HepG2 (cell line): ENCODE results near the gene C15orf62. TPM values are rescaled to one million over a fixed set of nuclear protein-coding genes. Genes with fewer than 3 reads are reported as not detected.
A peak's percentile ranks its signal among the peaks of the same experiment; 100 is the strongest.

Experiments used
- CBX5 ChIP-seq: sonication (generic); formaldehyde crosslinking; IDR thresholded peaks from 2 replicates; pipeline ENCODE4 v1.4.0; 2020; ENCODE audit warnings: missing genetic modification reagents, borderline replicate concordance
- HOXA3 ChIP-seq: sonication (generic); formaldehyde crosslinking; IDR thresholded peaks from 2 replicates; pipeline ENCODE4 v1.5.0; 2020; ENCODE audit warnings: missing genetic modification reagents
- MYC ChIP-seq: sonication (generic); formaldehyde crosslinking; IDR thresholded peaks from 2 replicates; pipeline ENCODE4 v1.9.0; 2021; ENCODE audit warnings: missing genetic modification reagents, borderline replicate concordance
- polyA plus RNA-seq, 8 experiments: library from polyadenylated mRNA; depleted of rRNA in 3 of 8; stranded (reverse) in 7 of 8; unstranded in 1 of 8; fragments of >200 nt; fragmentation: Illumina TruSeq in 4 of 8; extraction: Trizol in 4 of 8; gene quantifications; 2 replicates each; pipeline versions ENCODE4 v1.2.1 to v1.2.3, GENCODE V29; 2011 to 2016; ENCODE audit warnings: low read depth in 4 of 8, missing spikeins in 1 of 8, mixed read lengths in 1 of 8; ENCODE audit not compliant: insufficient read depth in 1 of 8
- total RNA-seq, 5 experiments: library from RNA; depleted of rRNA; stranded (reverse); fragments of >200 nt; fragmentation: Illumina TruSeq; extraction: Trizol; gene quantifications; 2 replicates each; pipeline ENCODE4 v1.2.3, GENCODE V29; 2016; ENCODE audit warnings: low read depth in 1 of 5
- TF ChIP-seq, protein P1 (sequence below): IDR thresholded peaks from 2 replicates; pipeline ENCODE4 v1.6.1; 2012; ENCODE audit warnings: low read length, improper control_type of control experiment
- TF ChIP-seq, protein P2 (sequence below): sonication (generic); formaldehyde crosslinking; IDR thresholded peaks from 2 replicates; pipeline ENCODE4 v1.5.0; 2020; ENCODE audit warnings: missing genetic modification reagents
- TF ChIP-seq, protein P3 (sequence below): sonication (generic); formaldehyde crosslinking; IDR thresholded peaks from 2 replicates; pipeline ENCODE4 v1.5.1; 2020; ENCODE audit warnings: missing genetic modification reagents, mild to moderate bottlenecking, borderline replicate concordance
- TF ChIP-seq, protein P4 (sequence below): sonication (generic); formaldehyde crosslinking; IDR thresholded peaks from 2 replicates; pipeline ENCODE4 v1.8.1; 2023; ENCODE audit warnings: mild to moderate bottlenecking, missing genetic modification reagents
- TF ChIP-seq, protein P5 (sequence below): sonication (generic); formaldehyde crosslinking; IDR thresholded peaks from 2 replicates; pipeline ENCODE4 v1.4.0; 2020; ENCODE audit warnings: missing genetic modification reagents, mild to moderate bottlenecking, borderline replicate concordance
- TF ChIP-seq, protein P6 (sequence below), 2 experiments: sonication (generic) in 1 of 2; formaldehyde crosslinking in 1 of 2; IDR thresholded peaks; 2 replicates each; pipeline versions ENCODE4 v1.6.1 to v1.9.0; 2014 to 2022; ENCODE audit warnings: antibody characterized with exemption in 1 of 2, borderline replicate concordance in 1 of 2, inconsistent platforms in 1 of 2, low read depth in 1 of 2, missing genetic modification reagents in 1 of 2
- TF ChIP-seq, protein P7 (sequence below): IDR thresholded peaks from 2 replicates; pipeline ENCODE4 v1.6.1; 2016; ENCODE audit warnings: mild to moderate bottlenecking

Gene C15orf62
- total and polyA plus RNA-seq, 2 of the 13 experiments (the other 11 are each of a cell fraction or from before 2014, with no cell fraction given) = 0.51 to 1.1 TPM

DNA sequence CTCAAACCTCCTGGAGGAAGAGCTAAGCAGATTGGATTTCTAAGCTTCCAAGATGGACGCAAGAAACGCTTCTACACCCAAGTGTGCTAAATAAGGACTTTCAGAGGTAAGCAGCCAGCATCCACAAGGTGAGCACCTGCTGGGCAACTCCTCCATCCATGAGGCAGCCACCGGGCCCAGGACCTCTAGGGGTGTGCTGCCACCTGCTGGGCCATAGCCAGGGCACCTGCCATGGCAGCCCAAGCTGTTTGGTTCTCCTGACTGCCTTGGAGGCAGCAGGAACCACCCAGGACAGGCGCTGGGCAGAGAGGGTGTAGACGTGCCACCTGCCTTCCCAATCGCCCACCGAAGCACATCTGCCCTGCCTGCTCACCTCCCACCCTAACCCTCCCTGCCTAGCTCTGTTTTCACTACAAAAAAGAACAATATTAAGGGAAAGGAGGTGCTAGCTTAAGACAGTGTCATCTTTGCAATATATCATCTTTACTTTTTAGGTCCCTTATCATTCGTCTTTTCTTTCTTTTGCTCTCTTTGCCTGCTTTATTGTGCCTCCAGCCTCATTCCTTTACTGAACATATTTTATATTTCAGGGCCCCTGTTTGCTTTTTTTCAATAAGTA lies 12.9 kb downstream of the C15orf62 start (continued):
- TF ChIP-seq, protein P1, sequence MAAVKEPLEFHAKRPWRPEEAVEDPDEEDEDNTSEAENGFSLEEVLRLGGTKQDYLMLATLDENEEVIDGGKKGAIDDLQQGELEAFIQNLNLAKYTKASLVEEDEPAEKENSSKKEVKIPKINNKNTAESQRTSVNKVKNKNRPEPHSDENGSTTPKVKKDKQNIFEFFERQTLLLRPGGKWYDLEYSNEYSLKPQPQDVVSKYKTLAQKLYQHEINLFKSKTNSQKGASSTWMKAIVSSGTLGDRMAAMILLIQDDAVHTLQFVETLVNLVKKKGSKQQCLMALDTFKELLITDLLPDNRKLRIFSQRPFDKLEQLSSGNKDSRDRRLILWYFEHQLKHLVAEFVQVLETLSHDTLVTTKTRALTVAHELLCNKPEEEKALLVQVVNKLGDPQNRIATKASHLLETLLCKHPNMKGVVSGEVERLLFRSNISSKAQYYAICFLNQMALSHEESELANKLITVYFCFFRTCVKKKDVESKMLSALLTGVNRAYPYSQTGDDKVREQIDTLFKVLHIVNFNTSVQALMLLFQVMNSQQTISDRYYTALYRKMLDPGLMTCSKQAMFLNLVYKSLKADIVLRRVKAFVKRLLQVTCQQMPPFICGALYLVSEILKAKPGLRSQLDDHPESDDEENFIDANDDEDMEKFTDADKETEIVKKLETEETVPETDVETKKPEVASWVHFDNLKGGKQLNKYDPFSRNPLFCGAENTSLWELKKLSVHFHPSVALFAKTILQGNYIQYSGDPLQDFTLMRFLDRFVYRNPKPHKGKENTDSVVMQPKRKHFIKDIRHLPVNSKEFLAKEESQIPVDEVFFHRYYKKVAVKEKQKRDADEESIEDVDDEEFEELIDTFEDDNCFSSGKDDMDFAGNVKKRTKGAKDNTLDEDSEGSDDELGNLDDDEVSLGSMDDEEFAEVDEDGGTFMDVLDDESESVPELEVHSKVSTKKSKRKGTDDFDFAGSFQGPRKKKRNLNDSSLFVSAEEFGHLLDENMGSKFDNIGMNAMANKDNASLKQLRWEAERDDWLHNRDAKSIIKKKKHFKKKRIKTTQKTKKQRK = no peak
- TF ChIP-seq MYC (CRISPR knock-in tag) = peak; percentile 74; the same call in 1 of the 2 replicates
- TF ChIP-seq, protein P2, sequence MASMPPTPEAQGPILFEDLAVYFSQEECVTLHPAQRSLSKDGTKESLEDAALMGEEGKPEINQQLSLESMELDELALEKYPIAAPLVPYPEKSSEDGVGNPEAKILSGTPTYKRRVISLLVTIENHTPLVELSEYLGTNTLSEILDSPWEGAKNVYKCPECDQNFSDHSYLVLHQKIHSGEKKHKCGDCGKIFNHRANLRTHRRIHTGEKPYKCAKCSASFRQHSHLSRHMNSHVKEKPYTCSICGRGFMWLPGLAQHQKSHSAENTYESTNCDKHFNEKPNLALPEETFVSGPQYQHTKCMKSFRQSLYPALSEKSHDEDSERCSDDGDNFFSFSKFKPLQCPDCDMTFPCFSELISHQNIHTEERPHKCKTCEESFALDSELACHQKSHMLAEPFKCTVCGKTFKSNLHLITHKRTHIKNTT (CRISPR knock-in tag) = no peak
- TF ChIP-seq, protein P3, sequence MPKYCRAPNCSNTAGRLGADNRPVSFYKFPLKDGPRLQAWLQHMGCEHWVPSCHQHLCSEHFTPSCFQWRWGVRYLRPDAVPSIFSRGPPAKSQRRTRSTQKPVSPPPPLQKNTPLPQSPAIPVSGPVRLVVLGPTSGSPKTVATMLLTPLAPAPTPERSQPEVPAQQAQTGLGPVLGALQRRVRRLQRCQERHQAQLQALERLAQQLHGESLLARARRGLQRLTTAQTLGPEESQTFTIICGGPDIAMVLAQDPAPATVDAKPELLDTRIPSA (CRISPR knock-in tag) = no peak
- TF ChIP-seq, protein P4, sequence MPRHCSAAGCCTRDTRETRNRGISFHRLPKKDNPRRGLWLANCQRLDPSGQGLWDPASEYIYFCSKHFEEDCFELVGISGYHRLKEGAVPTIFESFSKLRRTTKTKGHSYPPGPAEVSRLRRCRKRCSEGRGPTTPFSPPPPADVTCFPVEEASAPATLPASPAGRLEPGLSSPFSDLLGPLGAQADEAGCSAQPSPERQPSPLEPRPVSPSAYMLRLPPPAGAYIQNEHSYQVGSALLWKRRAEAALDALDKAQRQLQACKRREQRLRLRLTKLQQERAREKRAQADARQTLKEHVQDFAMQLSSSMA (CRISPR knock-in tag) = no peak
- TF ChIP-seq, protein P5, sequence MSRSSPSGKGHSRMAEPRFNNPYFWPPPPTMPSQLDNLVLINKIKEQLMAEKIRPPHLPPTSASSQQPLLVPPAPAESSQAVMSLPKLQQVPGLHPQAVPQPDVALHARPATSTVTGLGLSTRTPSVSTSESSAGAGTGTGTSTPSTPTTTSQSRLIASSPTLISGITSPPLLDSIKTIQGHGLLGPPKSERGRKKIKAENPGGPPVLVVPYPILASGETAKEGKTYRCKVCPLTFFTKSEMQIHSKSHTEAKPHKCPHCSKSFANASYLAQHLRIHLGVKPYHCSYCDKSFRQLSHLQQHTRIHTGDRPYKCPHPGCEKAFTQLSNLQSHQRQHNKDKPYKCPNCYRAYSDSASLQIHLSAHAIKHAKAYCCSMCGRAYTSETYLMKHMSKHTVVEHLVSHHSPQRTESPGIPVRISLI (CRISPR knock-in tag) = peak; percentile 43; the same call in 1 of the 2 replicates
- TF ChIP-seq HOXA3 (CRISPR knock-in tag) = peak; percentile 56; the same call in 1 of the 2 replicates
- peak; percentile 62; the same call in 1 of the 2 replicates for TF ChIP-seq CBX5 (CRISPR knock-in tag)
- TF ChIP-seq, protein P6, sequence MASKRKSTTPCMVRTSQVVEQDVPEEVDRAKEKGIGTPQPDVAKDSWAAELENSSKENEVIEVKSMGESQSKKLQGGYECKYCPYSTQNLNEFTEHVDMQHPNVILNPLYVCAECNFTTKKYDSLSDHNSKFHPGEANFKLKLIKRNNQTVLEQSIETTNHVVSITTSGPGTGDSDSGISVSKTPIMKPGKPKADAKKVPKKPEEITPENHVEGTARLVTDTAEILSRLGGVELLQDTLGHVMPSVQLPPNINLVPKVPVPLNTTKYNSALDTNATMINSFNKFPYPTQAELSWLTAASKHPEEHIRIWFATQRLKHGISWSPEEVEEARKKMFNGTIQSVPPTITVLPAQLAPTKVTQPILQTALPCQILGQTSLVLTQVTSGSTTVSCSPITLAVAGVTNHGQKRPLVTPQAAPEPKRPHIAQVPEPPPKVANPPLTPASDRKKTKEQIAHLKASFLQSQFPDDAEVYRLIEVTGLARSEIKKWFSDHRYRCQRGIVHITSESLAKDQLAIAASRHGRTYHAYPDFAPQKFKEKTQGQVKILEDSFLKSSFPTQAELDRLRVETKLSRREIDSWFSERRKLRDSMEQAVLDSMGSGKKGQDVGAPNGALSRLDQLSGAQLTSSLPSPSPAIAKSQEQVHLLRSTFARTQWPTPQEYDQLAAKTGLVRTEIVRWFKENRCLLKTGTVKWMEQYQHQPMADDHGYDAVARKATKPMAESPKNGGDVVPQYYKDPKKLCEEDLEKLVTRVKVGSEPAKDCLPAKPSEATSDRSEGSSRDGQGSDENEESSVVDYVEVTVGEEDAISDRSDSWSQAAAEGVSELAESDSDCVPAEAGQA (IDR thresholded peaks at IDR 0.05; ENCODE audit: low read depth) = no peak
- TF ChIP-seq, protein P6 (CRISPR knock-in tag; IDR thresholded peaks at IDR 0.05; ENCODE audit: borderline replicate concordance) = no peak
- TF ChIP-seq, protein P7, sequence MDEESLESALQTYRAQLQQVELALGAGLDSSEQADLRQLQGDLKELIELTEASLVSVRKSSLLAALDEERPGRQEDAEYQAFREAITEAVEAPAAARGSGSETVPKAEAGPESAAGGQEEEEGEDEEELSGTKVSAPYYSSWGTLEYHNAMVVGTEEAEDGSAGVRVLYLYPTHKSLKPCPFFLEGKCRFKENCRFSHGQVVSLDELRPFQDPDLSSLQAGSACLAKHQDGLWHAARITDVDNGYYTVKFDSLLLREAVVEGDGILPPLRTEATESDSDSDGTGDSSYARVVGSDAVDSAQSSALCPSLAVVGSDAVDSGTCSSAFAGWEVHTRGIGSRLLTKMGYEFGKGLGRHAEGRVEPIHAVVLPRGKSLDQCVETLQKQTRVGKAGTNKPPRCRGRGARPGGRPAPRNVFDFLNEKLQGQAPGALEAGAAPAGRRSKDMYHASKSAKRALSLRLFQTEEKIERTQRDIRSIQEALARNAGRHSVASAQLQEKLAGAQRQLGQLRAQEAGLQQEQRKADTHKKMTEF (CRISPR knock-in tag) = peak; percentile 60; the same call in 1 of the 2 replicates
